RCC 7860 (cell line): ENCODE results near the gene ENAH.
"Not testable (repeated sequence)": the region's sequence is repeated elsewhere in the genome, so short reads cannot be mapped to it uniquely, and the experiment has no call there.

Source experiments
- DNase-seq: peaks from one replicate; pipeline ENCODE4 v3.0.0-alpha.2; 2015; ENCODE audit warnings: low spot score
- FAIRE-seq: peaks from 2 replicates; lab custom pipeline; 2012; peaks lifted over from hg19 to GRCh38; lab: Jason Lieb, UNC

ENAH gene

GRCh38 chr1:225651376-225651871 is 1.5 kb downstream of the ENAH start:
- DNase-seq: peak; percentile 64
- FAIRE-seq: peak; percentile 80

DNA sequence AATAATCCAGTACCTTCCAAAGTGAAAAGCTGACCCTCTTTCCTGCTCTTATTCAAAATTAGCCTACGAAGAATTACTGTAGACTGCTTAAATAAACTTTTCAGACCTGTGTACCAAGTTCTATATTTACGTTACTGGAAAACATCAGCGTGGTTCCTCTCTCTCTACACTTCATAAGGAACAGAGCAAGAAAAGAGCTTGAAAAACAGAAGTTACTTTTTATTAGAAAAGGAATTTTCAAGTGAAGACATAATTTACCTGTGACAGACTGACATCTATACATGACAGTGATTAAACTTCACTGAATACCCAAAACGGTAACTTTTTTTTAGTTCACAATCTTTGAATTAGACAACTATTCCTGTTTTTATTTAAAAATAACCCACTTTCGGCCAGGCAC is 2.7 kb downstream of the ENAH start:
- FAIRE-seq (no peak), DNase-seq (no peak)

- DNase-seq: no peak
- no peak for FAIRE-seq
Measured at GRCh38 chr1:225645194-225645895, 7.6 kb downstream of the ENAH start.

DNA sequence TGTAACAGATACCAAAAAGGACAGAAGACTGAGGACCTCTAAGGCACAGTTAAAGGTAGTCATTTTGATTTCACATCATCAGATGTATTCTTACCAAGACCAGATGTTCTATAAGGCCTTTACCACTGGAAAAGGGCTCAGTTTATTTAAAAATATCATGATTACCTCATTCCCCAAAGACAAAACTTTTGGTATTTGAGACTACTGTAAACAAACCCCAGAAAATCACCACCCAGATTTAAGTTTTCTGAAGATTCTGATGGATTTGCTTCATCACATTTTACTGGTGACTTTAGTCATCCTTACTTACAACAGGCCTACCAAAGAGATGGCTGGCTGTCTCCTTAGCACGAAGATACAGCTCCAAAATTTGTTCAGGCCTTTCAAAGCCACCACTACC is 8.3 kb downstream of the ENAH start:
- no peak for FAIRE-seq
- DNase-seq: no peak

DNA sequence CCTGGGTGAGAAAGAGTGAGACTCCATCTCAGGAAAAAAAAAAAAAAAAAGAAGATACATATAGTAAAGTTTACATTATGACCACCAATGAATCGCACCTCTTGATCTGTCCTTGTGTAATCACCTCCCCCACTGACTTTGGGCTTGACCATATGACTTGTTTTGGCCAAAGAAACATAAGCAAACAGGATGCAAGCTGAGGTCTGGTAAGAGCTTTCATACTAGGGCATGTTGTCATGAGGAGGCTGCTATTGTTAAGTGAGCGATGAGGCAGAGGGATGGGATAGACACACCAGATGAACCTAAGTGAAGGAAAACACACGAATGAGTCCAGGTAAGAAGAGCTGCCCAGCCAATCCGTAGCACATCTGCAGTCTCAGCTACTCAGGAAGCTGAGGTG is 10.7 kb downstream of the ENAH start:
- DNase-seq (no peak), FAIRE-seq (no peak)

GRCh38 chr1:225638853-225639252 is 14.1 kb downstream of the ENAH start:
- no peak for DNase-seq
- FAIRE-seq: no peak

- no peak for FAIRE-seq
- DNase-seq: no peak
Measured at GRCh38 chr1:225637651-225638199, 15.2 kb downstream of the ENAH start.

DNA sequence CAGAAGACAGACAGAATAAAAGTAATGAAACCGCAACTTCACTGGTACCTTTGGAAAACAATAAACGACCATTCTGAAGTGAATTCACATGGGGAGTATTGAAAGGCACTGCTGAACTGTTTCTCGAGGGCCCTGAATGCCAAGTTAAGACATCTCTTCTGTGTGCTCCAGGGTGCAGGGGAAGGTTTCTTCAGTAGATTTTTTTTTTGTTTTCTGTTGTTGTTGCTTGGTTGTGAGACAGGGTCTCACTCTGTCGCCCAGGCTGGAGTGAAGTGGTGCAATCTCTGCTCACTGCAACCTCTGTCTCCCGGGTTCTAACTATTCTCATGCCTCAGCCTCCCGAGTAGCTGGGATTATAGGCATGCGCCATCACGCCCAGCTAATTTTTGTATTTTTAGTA is 15.9 kb downstream of the ENAH start:
- not testable (repeated sequence) for DNase-seq, FAIRE-seq

GRCh38 chr1:225635649-225636048 is 17.3 kb downstream of the ENAH start:
- DNase-seq: no peak
- no peak for FAIRE-seq

GRCh38 chr1:225632836-225633235 is 20.1 kb downstream of the ENAH start:
- FAIRE-seq: not testable (repeated sequence)

DNA sequence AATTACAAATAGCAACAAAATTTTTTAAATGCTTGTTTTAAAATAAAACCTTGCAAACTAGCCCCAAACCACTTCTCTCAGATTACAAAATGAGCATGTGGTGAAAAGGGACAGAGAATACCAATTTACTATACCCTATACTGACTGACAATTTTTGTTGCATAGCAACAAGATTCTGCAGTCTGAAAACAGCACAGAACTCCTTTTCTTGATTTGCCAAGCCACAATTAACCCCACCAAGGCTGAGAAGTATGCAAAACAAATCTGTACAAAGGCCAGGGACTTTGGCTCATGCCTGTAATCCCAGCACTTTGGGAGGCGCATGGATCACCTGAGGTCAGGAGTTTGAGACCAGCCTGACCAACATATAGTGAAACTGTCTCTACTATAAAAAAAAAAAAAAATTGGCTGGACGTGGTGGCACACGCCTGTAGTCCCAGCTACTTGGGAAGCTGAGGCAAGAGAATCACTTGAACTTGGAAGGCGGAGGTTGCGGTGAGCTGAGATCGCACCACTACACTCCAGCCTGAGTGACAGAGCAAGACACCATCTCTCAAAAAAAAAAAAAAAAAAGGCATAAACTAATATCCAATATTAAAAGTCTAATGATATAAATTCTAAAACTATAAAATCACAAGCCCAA is 21.8 kb downstream of the ENAH start:
- FAIRE-seq (no peak), DNase-seq (no peak)

More at GRCh38 chr1:225632836-225633235, 20.1 kb downstream of the ENAH start:
- not testable (repeated sequence) for DNase-seq

GRCh38 chr1:225629483-225629882 is 23.4 kb downstream of the ENAH start:
- no peak for DNase-seq
- no peak for FAIRE-seq

GRCh38 chr1:225628794-225629193 is 24.1 kb downstream of the ENAH start:
- not testable (repeated sequence) for FAIRE-seq, DNase-seq

DNA sequence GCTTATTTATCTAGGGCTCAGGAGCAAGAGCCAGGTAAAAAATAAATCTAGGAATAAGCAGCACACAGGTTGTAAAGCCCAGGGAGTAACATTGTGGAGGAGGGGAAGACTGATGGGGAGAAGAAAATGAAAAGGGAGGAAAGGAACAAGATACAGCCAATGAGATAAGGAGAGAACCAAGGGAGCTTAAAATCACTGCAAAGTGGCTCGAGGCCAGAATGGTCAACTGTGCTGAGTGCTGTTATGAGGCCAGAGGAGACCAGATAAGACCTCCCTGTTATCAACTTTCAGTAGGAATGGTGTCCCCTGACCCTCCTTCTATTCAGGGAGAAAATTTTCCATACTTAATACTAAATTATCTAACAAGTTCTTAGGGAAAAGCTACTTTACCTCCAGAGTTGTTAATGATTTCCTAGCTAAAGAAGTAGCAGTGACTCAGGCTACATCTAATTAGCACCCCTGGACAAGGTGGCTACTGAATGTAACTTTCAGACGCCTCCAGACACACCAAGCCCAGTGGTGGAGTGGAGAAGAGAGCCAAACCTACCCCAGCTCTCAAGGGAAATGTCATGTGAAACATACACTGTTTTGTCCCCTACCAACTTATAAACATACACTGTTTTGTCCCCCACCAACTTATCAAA is 25.5 kb downstream of the ENAH start:
- no peak for DNase-seq
- FAIRE-seq: peak; percentile 57

DNA sequence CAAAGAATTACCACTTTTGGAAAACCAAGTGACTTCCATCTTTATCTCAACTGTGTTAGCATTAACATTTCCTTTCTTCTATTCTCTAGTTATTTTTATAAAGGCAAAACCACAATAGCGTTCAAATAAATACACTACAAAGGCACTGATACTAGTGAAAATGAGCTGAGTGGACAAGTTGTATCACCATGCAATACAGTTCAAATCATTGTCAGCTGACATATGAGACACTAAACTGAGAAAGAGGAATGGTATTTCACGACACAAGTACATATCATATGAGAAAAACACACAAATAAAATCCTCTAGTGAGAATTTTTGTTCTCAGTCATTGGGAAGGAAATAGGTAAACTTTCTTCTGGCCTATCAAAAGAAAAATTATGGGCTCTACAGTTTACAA is 26.2 kb downstream of the ENAH start:
- no peak for FAIRE-seq
- no peak for DNase-seq

GRCh38 chr1:225617956-225618355 is 35.0 kb downstream of the ENAH start:
- FAIRE-seq: no peak
- no peak for DNase-seq

DNA sequence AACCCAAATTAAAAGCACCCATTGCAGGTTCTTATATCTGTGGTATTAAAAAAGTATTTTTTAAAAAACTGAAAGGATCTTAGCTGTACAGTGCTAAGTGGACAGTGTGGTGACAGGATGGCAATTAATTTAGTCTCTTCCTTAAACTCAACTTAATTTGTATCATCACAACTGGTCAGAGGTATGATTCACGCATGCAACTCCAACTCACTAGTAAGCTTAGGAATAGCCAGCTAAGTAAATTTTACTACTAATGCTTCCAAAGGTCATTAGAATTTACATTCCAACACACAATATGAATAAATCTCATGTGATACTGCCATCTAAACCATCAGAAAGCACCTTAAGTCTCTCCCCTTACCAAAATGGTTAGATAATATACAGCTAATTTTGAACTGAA is 35.4 kb downstream of the ENAH start:
- FAIRE-seq: peak; percentile 38

GRCh38 chr1:225615403-225615790 is 37.5 kb downstream of the ENAH start:
- FAIRE-seq, DNase-seq: not testable (repeated sequence)

More for the DNA sequence above, 35.4 kb downstream of the ENAH start:
- DNase-seq: no peak

DNA sequence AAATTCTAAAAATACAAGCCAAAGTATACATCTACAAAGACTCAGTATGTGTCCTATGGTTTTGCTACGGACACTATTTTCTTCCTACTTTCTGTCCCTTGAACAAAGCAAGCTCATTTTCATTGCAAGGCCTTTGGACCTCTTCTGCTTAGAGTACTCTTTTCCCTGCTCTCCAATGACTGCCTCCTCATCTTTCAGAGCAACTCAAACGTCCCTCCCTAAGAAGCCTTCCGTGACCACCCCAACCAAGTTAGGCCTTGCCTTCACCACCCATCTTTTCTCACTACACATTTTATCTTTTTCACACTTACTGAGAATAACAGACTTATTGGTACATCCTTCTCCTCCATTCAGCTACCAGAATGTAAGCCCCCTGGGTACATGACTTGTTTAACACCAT is 39.9 kb downstream of the ENAH start:
- FAIRE-seq (no peak), DNase-seq (no peak)

GRCh38 chr1:225612287-225612686 is 40.6 kb downstream of the ENAH start:
- DNase-seq: no peak
- FAIRE-seq: no peak

- FAIRE-seq (no peak), DNase-seq (no peak)
Measured at GRCh38 chr1:225611537-225612223, 41.2 kb downstream of the ENAH start.
